ENCODE measurements around the gene ABHD14A. TPM values are rescaled to one million over a fixed set of nuclear protein-coding genes. Genes with fewer than 3 reads are reported as not detected.
A peak's percentile ranks its signal among the peaks of the same experiment; 100 is the strongest.

ABHD14A gene
- total RNA-seq, 1 donor = 18.8 TPM

GRCh38 chr3:51941798-51942602 is 32.9 kb upstream of the ABHD14A start, which contains the start of the genes PARP3 and RRP9:
Gene PARP3, plus strand, starts transcription at chr3:51942363. Its CDS starts 993 bp downstream, at chr3:51943356.
Gene RRP9, minus strand, starts transcription at chr3:51941904. Its CDS starts 37 bp downstream, at chr3:51941867.
- no peaks in the 10 kb centered on the region for H3K27me3 ChIP-seq (ENCODE audit: insufficient read depth, low read length)
- H3K9me3 ChIP-seq (ENCODE audit: low read depth, low read length) = no peaks in the 10 kb centered on the region
- peak within 1 kb of the TSS; percentile 85 for H3K4me3 ChIP-seq (ENCODE audit: insufficient read depth, low read length)
- H3K4me1 ChIP-seq (ENCODE audit: insufficient read depth, low read length) = peaks cover 25% of the 10 kb centered on the region
- H4K20me1 ChIP-seq (ENCODE audit: insufficient read depth, low read length) = peaks cover 5% of the 10 kb centered on the region
- H3K36me3 ChIP-seq (ENCODE audit: insufficient read depth, low read length) = peaks cover 40% of the 10 kb centered on the region
- DNase-seq (ENCODE audit: insufficient read length, low spot score, missing footprints) = peak; percentile 100
- TF ChIP-seq, protein P1, sequence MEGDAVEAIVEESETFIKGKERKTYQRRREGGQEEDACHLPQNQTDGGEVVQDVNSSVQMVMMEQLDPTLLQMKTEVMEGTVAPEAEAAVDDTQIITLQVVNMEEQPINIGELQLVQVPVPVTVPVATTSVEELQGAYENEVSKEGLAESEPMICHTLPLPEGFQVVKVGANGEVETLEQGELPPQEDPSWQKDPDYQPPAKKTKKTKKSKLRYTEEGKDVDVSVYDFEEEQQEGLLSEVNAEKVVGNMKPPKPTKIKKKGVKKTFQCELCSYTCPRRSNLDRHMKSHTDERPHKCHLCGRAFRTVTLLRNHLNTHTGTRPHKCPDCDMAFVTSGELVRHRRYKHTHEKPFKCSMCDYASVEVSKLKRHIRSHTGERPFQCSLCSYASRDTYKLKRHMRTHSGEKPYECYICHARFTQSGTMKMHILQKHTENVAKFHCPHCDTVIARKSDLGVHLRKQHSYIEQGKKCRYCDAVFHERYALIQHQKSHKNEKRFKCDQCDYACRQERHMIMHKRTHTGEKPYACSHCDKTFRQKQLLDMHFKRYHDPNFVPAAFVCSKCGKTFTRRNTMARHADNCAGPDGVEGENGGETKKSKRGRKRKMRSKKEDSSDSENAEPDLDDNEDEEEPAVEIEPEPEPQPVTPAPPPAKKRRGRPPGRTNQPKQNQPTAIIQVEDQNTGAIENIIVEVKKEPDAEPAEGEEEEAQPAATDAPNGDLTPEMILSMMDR (IDR thresholded peaks at IDR 0.05; ENCODE audit: extremely low read depth, low read depth, low read length) = peak; percentile 100
- peaks cover 37% of the 10 kb centered on the region for H3K79me2 ChIP-seq (ENCODE audit: insufficient read depth, low read length)
- peak within 1 kb of the TSS; percentile 89 for H3K27ac ChIP-seq (ENCODE audit: low read depth, low read length)
- H3K4me2 ChIP-seq (ENCODE audit: insufficient read depth, low read length) = peak within 1 kb of the TSS; percentile 100
- H2AFZ ChIP-seq (ENCODE audit: low read length) = peak within 1 kb of the TSS; percentile 93

DNA sequence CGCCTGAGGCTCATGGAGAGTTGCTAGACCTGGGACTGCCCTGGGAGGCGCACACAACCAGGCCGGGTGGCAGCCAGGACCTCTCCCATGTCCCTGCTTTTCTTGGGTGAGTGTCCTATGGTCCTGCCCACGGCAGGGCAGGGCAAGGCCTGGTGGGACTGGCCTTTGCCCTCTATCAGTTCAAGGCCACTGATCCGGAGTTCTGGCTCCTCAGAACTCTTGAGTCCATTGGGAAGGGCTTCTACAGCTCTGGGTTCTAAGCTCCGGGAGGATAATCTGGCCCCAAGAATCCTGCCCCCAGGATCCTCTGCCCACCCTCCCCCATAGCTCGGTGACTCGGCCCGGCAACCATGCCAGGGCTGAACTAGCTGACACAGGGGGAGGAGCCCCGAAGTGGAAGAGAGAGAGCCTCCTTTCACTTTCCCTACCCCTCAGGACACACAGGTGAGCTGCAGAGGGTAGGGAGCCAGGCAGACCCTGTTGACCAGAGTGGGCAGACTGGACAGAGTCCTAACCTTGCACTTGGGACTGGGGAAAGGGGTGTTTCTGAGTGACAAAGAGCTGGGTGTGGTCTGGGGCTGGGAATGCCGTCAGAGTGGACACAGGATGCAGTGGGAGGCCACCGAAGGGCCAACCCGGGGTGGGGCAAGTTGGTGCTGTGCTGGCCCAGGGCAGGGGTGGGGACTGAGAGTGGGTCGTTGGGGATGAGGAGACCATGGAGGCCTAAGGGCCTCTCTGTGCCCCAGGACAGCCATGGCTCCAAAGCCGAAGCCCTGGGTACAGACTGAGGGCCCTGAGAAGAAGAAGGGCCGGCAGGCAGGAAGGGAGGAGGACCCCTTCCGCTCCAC is 32.0 kb upstream of the ABHD14A start:
- no peaks in the 10 kb centered on the region for H3K27me3 ChIP-seq (ENCODE audit: insufficient read depth, low read length)
- H3K36me3 ChIP-seq (ENCODE audit: insufficient read depth, low read length) = peaks cover 33% of the 10 kb centered on the region
- peak; percentile 99 for DNase-seq (ENCODE audit: insufficient read length, low spot score, missing footprints)
- TF ChIP-seq, protein P1 (IDR thresholded peaks at IDR 0.05; ENCODE audit: extremely low read depth, low read depth, low read length) = no peak
- peak overlapping the region; percentile 88 for H3K4me2 ChIP-seq (ENCODE audit: insufficient read depth, low read length)
- peaks cover 37% of the 10 kb centered on the region for H3K79me2 ChIP-seq (ENCODE audit: insufficient read depth, low read length)
- peak overlapping the region; percentile 89 for H3K27ac ChIP-seq (ENCODE audit: low read depth, low read length)
- H3K4me3 ChIP-seq (ENCODE audit: insufficient read depth, low read length) = peak overlapping the region; percentile 70
- H3K4me1 ChIP-seq (ENCODE audit: insufficient read depth, low read length) = peaks cover 25% of the 10 kb centered on the region
- H4K20me1 ChIP-seq (ENCODE audit: insufficient read depth, low read length) = peaks cover 5% of the 10 kb centered on the region
- H3K9me3 ChIP-seq (ENCODE audit: low read depth, low read length) = no peaks in the 10 kb centered on the region
- peak overlapping the region; percentile 93 for H2AFZ ChIP-seq (ENCODE audit: low read length)

DNA sequence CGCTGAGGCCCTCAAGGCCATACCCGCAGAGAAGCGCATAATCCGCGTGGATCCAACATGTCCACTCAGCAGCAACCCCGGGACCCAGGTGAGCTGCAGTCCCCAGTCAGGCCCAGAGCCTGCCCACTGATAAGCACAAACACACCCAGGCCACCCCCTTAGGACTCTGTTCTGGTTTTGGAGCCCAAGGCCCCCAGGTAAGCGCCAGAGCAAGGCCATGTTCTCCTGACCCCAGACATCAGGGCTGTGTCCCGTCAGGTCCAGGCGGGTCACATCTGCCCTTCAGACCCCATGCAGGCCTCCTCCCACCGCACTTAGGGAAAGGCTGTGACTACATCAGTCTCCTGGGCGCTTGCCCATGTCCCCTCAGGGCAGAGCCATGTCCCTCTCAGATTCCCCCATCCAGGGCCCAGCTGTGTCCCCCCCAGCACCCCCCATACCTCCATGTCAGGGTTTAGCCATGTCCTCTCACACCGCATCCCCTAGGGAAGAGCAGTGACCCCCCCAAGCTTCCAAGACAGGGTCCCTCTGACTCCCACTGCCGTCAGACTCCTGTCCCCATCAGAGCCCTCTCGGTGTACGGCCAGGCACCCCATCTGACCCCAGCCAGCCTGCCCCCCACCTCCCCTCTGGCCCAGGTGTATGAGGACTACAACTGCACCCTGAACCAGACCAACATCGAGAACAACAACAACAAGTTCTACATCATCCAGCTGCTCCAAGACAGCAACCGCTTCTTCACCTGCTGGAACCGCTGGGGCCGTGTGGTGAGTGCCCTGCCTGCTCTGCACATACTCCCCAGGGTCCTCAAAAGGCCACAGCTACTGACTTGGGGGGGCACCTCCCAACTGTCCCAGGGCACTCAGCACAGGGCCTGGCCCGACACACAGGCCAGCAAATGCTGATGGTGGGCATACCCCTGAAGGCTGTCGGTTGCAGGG is 31.1 kb upstream of the ABHD14A start:
- Histone ChIP-seq H3K27ac (ENCODE audit: low read depth, low read length) (peak overlapping the region; percentile 89), H3K27me3 (ENCODE audit: insufficient read depth, low read length) (no peaks in the 10 kb centered on the region), H4K20me1 (ENCODE audit: insufficient read depth, low read length) (peaks cover 5% of the 10 kb centered on the region), H3K79me2 (ENCODE audit: insufficient read depth, low read length) (peaks cover 29% of the 10 kb centered on the region), H3K4me2 (ENCODE audit: insufficient read depth, low read length) (peak overlapping the region; percentile 88), H3K4me3 (ENCODE audit: insufficient read depth, low read length) (peak overlapping the region; percentile 70), H3K9me3 (ENCODE audit: low read depth, low read length) (no peaks in the 10 kb centered on the region), H3K4me1 (ENCODE audit: insufficient read depth, low read length) (peaks cover 25% of the 10 kb centered on the region), H3K36me3 (ENCODE audit: insufficient read depth, low read length) (peaks cover 28% of the 10 kb centered on the region), H2AFZ (ENCODE audit: low read length) (peak overlapping the region; percentile 93)
- TF ChIP-seq, protein P1 (IDR thresholded peaks at IDR 0.05; ENCODE audit: extremely low read depth, low read depth, low read length) = no peak
- DNase-seq (ENCODE audit: insufficient read length, low spot score, missing footprints) = peak; percentile 54
